Hepatocyte (in vitro differentiated cells): Measurements from ENCODE around the gene TRIM72. TPM values are rescaled to one million over a fixed set of nuclear protein-coding genes. Genes with fewer than 3 reads are reported as not detected.
"Not testable (repeated sequence)": the region's sequence is repeated elsewhere in the genome, so short reads cannot be mapped to it uniquely, and the experiment has no call there.

Experiments
- DNase-seq: peaks from one replicate; pipeline ENCODE4 v3.0.0-alpha.2; 2016; ENCODE audit warnings: low spot score
- H2AFZ ChIP-seq: fragments of 200-600 bp; sonication (generic); 2 replicates; pipeline ENCODE4 v1.6.0; 2016; ENCODE audit warnings: antibody characterized with exemption, mild to moderate bottlenecking
- H3K27ac ChIP-seq: fragments of 200-600 bp; sonication (generic); 2 replicates; pipeline ENCODE4 v1.5.1; 2016; ENCODE audit warnings: mild to moderate bottlenecking
- H3K27me3 ChIP-seq: fragments of 200-600 bp; sonication (generic); 2 replicates; pipeline ENCODE4 v1.6.1; 2016
- H3K36me3 ChIP-seq: fragments of 200-600 bp; sonication (generic); replicated peaks from 2 replicates; pipeline ENCODE4 v1.5.1; 2016; ENCODE audit warnings: low read depth; ENCODE audit not compliant: insufficient read depth
- H3K4me1 ChIP-seq: fragments of 200-600 bp; sonication (generic); 2 replicates; pipeline ENCODE4 v1.5.1; 2016; ENCODE audit warnings: mild to moderate bottlenecking, moderate library complexity; ENCODE audit not compliant: insufficient read depth
- H3K4me2 ChIP-seq: fragments of 200-600 bp; sonication (generic); 2 replicates; pipeline ENCODE4 v1.6.0; 2016
- H3K4me3 ChIP-seq: fragments of 200-600 bp; sonication (generic); 2 replicates; pipeline ENCODE4 v1.5.1; 2016; ENCODE audit warnings: mild to moderate bottlenecking
- H3K79me2 ChIP-seq: fragments of 200-600 bp; sonication (generic); 2 replicates; pipeline ENCODE4 v1.6.0; 2017; ENCODE audit warnings: mild to moderate bottlenecking
- H3K9me2 ChIP-seq: fragments of 200-600 bp; sonication (generic); replicated peaks from 2 replicates; pipeline ENCODE4 v1.6.0; 2017; ENCODE audit warnings: mild to moderate bottlenecking; ENCODE audit not compliant: insufficient read depth
- H3K9me3 ChIP-seq: fragments of 200-600 bp; sonication (generic); 2 replicates; pipeline ENCODE4 v1.5.1; 2016; ENCODE audit warnings: low read depth, mild to moderate bottlenecking
- H4K20me1 ChIP-seq: fragments of 200-600 bp; sonication (generic); 2 replicates; pipeline ENCODE4 v1.6.0; 2016; ENCODE audit warnings: mild to moderate bottlenecking; ENCODE audit not compliant: insufficient read depth, poor library complexity, severe bottlenecking
- CTCF ChIP-seq: fragments of 200-600 bp; sonication (generic); IDR thresholded peaks from 2 replicates; pipeline ENCODE4 v1.5.1; 2016; ENCODE audit warnings: antibody characterized with exemption, mild to moderate bottlenecking; ENCODE audit not compliant: poor library complexity
- EZH2 ChIP-seq: fragments of 200-600 bp; sonication (generic); IDR thresholded peaks from 2 replicates; pipeline ENCODE4 v1.6.1; 2016; ENCODE audit warnings: antibody characterized with exemption, mild to moderate bottlenecking, borderline replicate concordance
- EZH2phosphoT487 ChIP-seq: fragments of 200-600 bp; sonication (generic); IDR thresholded peaks from one replicate; pipeline ENCODE4 v1.6.1; 2018; ENCODE audit warnings: antibody characterized with exemption, mild to moderate bottlenecking, low read depth, moderate library complexity; ENCODE audit not compliant: unreplicated experiment, severe bottlenecking
- WGBS: methylation state at CpG from one replicate; pipeline ENCODE4 v1.1.6; 2016; ENCODE audit warnings: low lambda C conversion rate; ENCODE audit errors: missing lambda C conversion rate; 5-methylcytosine and 5-hydroxymethylcytosine counted together
- polyA plus RNA-seq: library from polyadenylated mRNA; unstranded; fragments of >200 nt; fragmentation: Nextera tagmentation; extraction: Ambion mirVana; gene quantifications from 2 replicates; pipeline ENCODE4 v1.2.1, GENCODE V29; 2016
- total RNA-seq: library from RNA; depleted of rRNA; stranded (reverse); fragments of >200 nt; gene quantifications from 2 replicates; pipeline ENCODE4 v1.2.3, GENCODE V29; 2014

Gene TRIM72
- total and polyA plus RNA-seq, 2 experiments from 2014 or later, result not detected

DNA sequence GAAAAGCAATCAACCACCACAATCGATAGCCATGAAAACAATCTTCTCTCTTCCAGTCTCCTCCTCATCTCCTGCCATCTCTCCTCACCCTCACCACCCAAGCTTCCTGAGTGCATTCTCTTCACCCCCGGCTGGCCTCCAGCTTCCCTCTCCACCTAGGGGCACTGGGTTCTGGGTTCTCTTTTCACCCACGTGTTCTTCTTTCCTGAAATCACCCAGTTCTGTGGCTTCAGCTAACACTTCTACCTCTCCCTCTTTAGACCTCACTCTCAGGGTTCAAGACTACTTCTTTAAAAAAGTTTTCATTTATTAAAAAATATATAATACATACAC is 54.1 kb downstream of the TRIM72 start:
- TF ChIP-seq EZH2phosphoT487, result no peak
- no peak for TF ChIP-seq EZH2
- Histone ChIP-seq H3K9me2 (no peaks in the 10 kb centered on the region), H3K36me3 (no peaks in the 10 kb centered on the region), H3K9me3 (no peaks in the 10 kb centered on the region), H4K20me1 (no peaks in the 10 kb centered on the region), H3K4me3 (no peak overlapping the region), H3K79me2 (no peaks in the 10 kb centered on the region), H3K27me3 (no peaks in the 10 kb centered on the region), H3K27ac (no peak overlapping the region), H2AFZ (no peak overlapping the region), H3K4me1 (no peaks in the 10 kb centered on the region), H3K4me2 (no peak overlapping the region)
- WGBS, result 58% methylated on average over 3 of the region's 3 CpGs
- no peak for DNase-seq

DNA sequence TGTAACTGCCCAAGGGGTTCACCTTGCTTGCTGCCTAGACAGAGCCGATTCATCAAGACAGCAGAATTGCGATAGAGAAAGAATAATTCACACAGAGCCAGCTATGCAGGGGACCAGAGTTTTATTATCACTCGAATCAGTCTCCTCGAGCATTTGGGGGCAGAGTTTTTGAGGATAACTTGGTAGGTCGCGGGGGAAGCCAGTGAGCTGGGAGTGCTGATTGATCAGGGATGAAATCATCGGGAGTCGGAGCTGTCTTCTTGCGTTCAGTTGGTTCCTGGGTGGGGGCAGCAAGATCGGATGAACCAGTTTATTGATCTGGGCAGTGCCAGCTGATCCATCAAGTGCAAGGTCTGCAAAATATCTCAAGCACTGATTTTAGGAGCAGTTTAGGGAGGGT is 55.0 kb downstream of the TRIM72 start:
- H3K79me2 ChIP-seq, result no peaks in the 10 kb centered on the region
- no peaks in the 10 kb centered on the region for H4K20me1 ChIP-seq
- H3K9me2 ChIP-seq, result no peaks in the 10 kb centered on the region
- H3K4me3 ChIP-seq, result no peak overlapping the region
- H3K36me3 ChIP-seq, result no peaks in the 10 kb centered on the region
- no peak overlapping the region for H2AFZ ChIP-seq
- no peak overlapping the region for H3K4me2 ChIP-seq
- no peaks in the 10 kb centered on the region for H3K4me1 ChIP-seq
- DNase-seq, result no peak
- H3K9me3 ChIP-seq, result no peaks in the 10 kb centered on the region
- H3K27ac ChIP-seq, result no peak overlapping the region
- WGBS, result 77% methylated on average over 10 of the region's 10 CpGs
- H3K27me3 ChIP-seq, result no peaks in the 10 kb centered on the region
- TF ChIP-seq CTCF (no peak), EZH2 (no peak), EZH2phosphoT487 (no peak)

- TF ChIP-seq CTCF (no peak), EZH2 (no peak), EZH2phosphoT487 (no peak)
- H3K4me3 ChIP-seq, result no peak overlapping the region
- H3K79me2 ChIP-seq, result no peaks in the 10 kb centered on the region
- H3K4me1 ChIP-seq, result no peaks in the 10 kb centered on the region
- no peak overlapping the region for H3K4me2 ChIP-seq
- no peaks in the 10 kb centered on the region for H4K20me1 ChIP-seq
- H3K9me3 ChIP-seq, result no peaks in the 10 kb centered on the region
- H2AFZ ChIP-seq, result no peak overlapping the region
- WGBS, result 71% methylated on average over 2 of the region's 2 CpGs
- H3K9me2 ChIP-seq, result no peaks in the 10 kb centered on the region
- no peak for DNase-seq
- H3K27me3 ChIP-seq, result no peaks in the 10 kb centered on the region
- H3K27ac ChIP-seq, result no peak overlapping the region
- H3K36me3 ChIP-seq, result no peaks in the 10 kb centered on the region
Observed at GRCh38 chr16:31269541-31269940, 55.6 kb downstream of the TRIM72 start.

DNA sequence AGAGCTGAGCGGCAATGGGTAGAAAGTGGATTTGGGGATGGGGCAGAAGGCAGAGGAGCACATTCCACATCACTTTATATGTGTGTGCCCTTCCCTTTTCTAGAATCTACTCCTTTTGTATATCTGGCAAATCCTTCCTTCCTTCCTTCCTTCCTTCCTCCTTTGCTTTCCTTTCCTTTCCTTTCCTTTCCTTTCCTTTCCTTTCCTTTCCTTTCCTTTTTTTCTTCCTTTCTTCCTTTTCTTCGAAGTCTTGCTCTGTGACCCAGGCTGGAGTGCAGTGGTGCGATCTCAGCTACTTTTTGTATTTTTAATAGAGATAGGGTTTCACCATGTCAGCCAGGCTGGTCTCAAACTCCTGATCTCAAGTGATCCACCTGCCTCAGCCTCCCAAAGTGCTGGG is 56.1 kb downstream of the TRIM72 start:
- H3K36me3 ChIP-seq, DNase-seq, H3K79me2 ChIP-seq, H3K4me2 ChIP-seq, H3K27ac ChIP-seq, H2AFZ ChIP-seq, H3K9me2 ChIP-seq, H3K4me1 ChIP-seq, H3K9me3 ChIP-seq, H3K4me3 ChIP-seq, H3K27me3 ChIP-seq, H4K20me1 ChIP-seq: not testable (repeated sequence)
- WGBS, result 62% methylated on average over 3 of the region's 3 CpGs
